AG04450 (cell line): ENCODE data around the gene FLT1. TPM values are rescaled to one million over a fixed set of nuclear protein-coding genes. Genes with fewer than 3 reads are reported as not detected.

Experiments
- CTCF ChIA-PET: fragments of 300-600, 350-600 bp; formaldehyde crosslinking; extraction: SDS; loops from one replicate; lab custom pipeline; 2022; ENCODE audit warnings: antibody characterized with exemption, inconsistent platforms; lab: Charles Lee
- POLR2A ChIA-PET: fragments of 350-600 bp; formaldehyde crosslinking; extraction: SDS; loops from one replicate; lab custom pipeline; 2021; ENCODE audit warnings: antibody characterized with exemption, inconsistent platforms; lab: Yijun Ruan, JAX
- DNase-seq: peaks from one replicate; pipeline ENCODE4 v3.0.0-alpha.2; 2011; ENCODE audit warnings: low read depth, low spot score
- H3K27ac ChIP-seq: one replicate; pipeline ENCODE4 v1.5.1; 2012; ENCODE audit warnings: low read depth, low read length, control low read depth
- H3K27me3 ChIP-seq: one replicate; pipeline ENCODE4 v1.6.0; 2012; ENCODE audit warnings: low read length; ENCODE audit not compliant: control insufficient read depth, insufficient read depth
- H3K4me3 ChIP-seq: 2 replicates; pipeline ENCODE4 v1.5.1; 2011; ENCODE audit warnings: mild to moderate bottlenecking, low read depth, low read length, control low read depth
- H3K9me3 ChIP-seq: 2 replicates; pipeline ENCODE4 v1.5.1; 2012; ENCODE audit warnings: low read length; ENCODE audit not compliant: control insufficient read depth, insufficient read depth
- CTCF ChIP-seq: IDR thresholded peaks from 2 replicates; pipeline ENCODE4 v1.5.1; 2011; ENCODE audit warnings: low read depth, low read length, control low read depth, inconsistent platforms
- polyA plus RNA-seq: library from polyadenylated mRNA; depleted of rRNA; stranded (reverse); fragments of >200 nt; gene quantifications from 2 replicates; pipeline ENCODE4 v1.2.3, GENCODE V29; 2011

FLT1 gene
- polyA plus RNA-seq, 1 experiment = 2.4 TPM

GRCh38 chr13:28528388-28528787 lies 33.5 kb upstream of the FLT1 start:
- POLR2A ChIA-PET = no interaction called here
- DNase-seq = no peak
- TF ChIP-seq CTCF = no peak
- H3K27ac ChIP-seq = no peak overlapping the region
- H3K9me3 ChIP-seq = no peaks in the 10 kb centered on the region; the same call in 1 of the 2 replicates
- H3K27me3 ChIP-seq = no peaks in the 10 kb centered on the region
- H3K4me3 ChIP-seq = no peak overlapping the region
- CTCF ChIA-PET = interaction anchor here (0.5 kb wide), 1 partner anchor 109 kb away, joined by 9 read pairs; no protein-coding TSS in a partner anchor

DNA sequence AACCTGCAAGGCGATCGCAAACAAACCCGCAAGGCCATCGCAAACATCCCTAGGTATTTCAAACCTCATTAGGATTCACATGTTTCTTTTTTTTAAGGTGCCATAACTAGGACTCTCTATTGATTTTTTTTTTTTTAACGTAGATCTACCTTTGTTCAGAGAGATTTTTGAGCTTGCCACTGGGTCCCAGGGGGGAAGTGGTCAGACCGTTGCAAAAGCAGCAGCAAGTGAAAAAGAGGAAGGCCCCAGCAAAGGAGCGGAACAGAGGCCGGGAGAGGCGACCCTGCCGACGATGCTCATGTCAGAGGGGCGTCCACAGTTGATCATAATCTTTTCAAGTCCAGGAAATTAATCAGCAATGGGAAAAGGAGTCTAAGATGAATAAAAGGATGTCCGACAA lies 32.7 kb upstream of the FLT1 start:
- DNase-seq = no peak
- Histone ChIP-seq H3K27ac (no peak overlapping the region), H3K9me3 (no peaks in the 10 kb centered on the region; the same call in 1 of the 2 replicates), H3K4me3 (no peak overlapping the region), H3K27me3 (no peaks in the 10 kb centered on the region)
- ChIA-PET POLR2A (no interaction called here), CTCF (no interaction called here)
- no peak for TF ChIP-seq CTCF

- no peaks in the 10 kb centered on the region; the same call in 1 of the 2 replicates for H3K9me3 ChIP-seq
- no peak overlapping the region for H3K4me3 ChIP-seq
- no peaks in the 10 kb centered on the region for H3K27me3 ChIP-seq
- CTCF ChIA-PET = interaction anchor here (0.6 kb wide), 1 partner anchor 156 kb away, joined by 3 read pairs; no protein-coding TSS in a partner anchor
- POLR2A ChIA-PET = no interaction called here
- no peak overlapping the region for H3K27ac ChIP-seq
- no peak for DNase-seq
- TF ChIP-seq CTCF = no peak
Observed at GRCh38 chr13:28526876-28527275, 31.9 kb upstream of the FLT1 start.

- no peaks in the 10 kb centered on the region for H3K27me3 ChIP-seq
- H3K9me3 ChIP-seq = no peaks in the 10 kb centered on the region
- DNase-seq = no peak
- POLR2A ChIA-PET = no interaction called here
- CTCF ChIA-PET = no interaction called here
- no peak for TF ChIP-seq CTCF
- no peak overlapping the region for H3K4me3 ChIP-seq
- no peak overlapping the region for H3K27ac ChIP-seq
Observed at GRCh38 chr13:28522871-28523270, 27.9 kb upstream of the FLT1 start.

- ChIA-PET CTCF (no interaction called here), POLR2A (no interaction called here)
- Histone ChIP-seq H3K27me3 (peaks cover 4% of the 10 kb centered on the region), H3K27ac (no peak overlapping the region), H3K9me3 (no peaks in the 10 kb centered on the region), H3K4me3 (no peak overlapping the region)
- no peak for DNase-seq
- no peak for TF ChIP-seq CTCF
Observed at GRCh38 chr13:28513745-28514144, 18.8 kb upstream of the FLT1 start.
